ENCODE measurements around the gene SSBP3.

- TF ChIP-seq, protein P1, sequence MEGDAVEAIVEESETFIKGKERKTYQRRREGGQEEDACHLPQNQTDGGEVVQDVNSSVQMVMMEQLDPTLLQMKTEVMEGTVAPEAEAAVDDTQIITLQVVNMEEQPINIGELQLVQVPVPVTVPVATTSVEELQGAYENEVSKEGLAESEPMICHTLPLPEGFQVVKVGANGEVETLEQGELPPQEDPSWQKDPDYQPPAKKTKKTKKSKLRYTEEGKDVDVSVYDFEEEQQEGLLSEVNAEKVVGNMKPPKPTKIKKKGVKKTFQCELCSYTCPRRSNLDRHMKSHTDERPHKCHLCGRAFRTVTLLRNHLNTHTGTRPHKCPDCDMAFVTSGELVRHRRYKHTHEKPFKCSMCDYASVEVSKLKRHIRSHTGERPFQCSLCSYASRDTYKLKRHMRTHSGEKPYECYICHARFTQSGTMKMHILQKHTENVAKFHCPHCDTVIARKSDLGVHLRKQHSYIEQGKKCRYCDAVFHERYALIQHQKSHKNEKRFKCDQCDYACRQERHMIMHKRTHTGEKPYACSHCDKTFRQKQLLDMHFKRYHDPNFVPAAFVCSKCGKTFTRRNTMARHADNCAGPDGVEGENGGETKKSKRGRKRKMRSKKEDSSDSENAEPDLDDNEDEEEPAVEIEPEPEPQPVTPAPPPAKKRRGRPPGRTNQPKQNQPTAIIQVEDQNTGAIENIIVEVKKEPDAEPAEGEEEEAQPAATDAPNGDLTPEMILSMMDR (conservative IDR thresholded peaks at IDR 0.05; ENCODE audit: low read length): no peak
- no peak for TF ChIP-seq EZH2phosphoT487 (IDR thresholded peaks at IDR 0.05; ENCODE audit: borderline replicate concordance, low read depth, low read length)
Observed at GRCh38 chr1:54357967-54358366, 48.2 kb downstream of the SSBP3 start.
